Osteoblast (primary cell): ENCODE results near the gene SCARF2. TPM values are rescaled to one million over a fixed set of nuclear protein-coding genes. Genes with fewer than 3 reads are reported as not detected.

ENCODE experiments used
- DNase-seq: peaks from one replicate; pipeline ENCODE4 v3.0.0; 2011; ENCODE audit warnings: low spot score, mixed read lengths; ENCODE audit not compliant: insufficient read length; ENCODE audit errors: missing footprints
- H2AFZ ChIP-seq: 2 replicates; pipeline ENCODE4 v1.6.0; 2011; ENCODE audit warnings: mild to moderate bottlenecking, low read length
- H3K27ac ChIP-seq: 2 replicates; pipeline ENCODE4 v1.5.1; 2011; ENCODE audit warnings: mild to moderate bottlenecking, low read depth, low read length, moderate library complexity
- H3K27me3 ChIP-seq: 2 replicates; pipeline ENCODE4 v1.6.0; 2012; ENCODE audit warnings: mild to moderate bottlenecking, control low read depth, inconsistent platforms, low read length, moderate library complexity; ENCODE audit not compliant: insufficient read depth
- H3K36me3 ChIP-seq: 2 replicates; pipeline ENCODE4 v1.5.1; 2011; ENCODE audit warnings: mild to moderate bottlenecking, low read length, control low read depth, moderate library complexity; ENCODE audit not compliant: insufficient read depth
- H3K4me1 ChIP-seq: 2 replicates; pipeline ENCODE4 v1.5.1; 2011; ENCODE audit warnings: mild to moderate bottlenecking, low read length, control low read depth, moderate library complexity; ENCODE audit not compliant: insufficient read depth
- H3K4me2 ChIP-seq: 2 replicates; pipeline ENCODE4 v1.6.0; 2011; ENCODE audit warnings: mild to moderate bottlenecking, low read length; ENCODE audit not compliant: insufficient read depth
- H3K4me3 ChIP-seq: fragments of 200-600 bp; sonication (generic); 3 replicates; pipeline ENCODE4 v1.5.1; 2012; ENCODE audit warnings: mild to moderate bottlenecking, low read length, inconsistent platforms; ENCODE audit not compliant: insufficient read depth
- H3K79me2 ChIP-seq: 2 replicates; pipeline ENCODE4 v1.6.0; 2012; ENCODE audit warnings: mild to moderate bottlenecking, low read length, control low read depth, inconsistent platforms; ENCODE audit not compliant: insufficient read depth
- H3K9me3 ChIP-seq: 2 replicates; pipeline ENCODE4 v1.5.1; 2011; ENCODE audit warnings: low read depth, low read length, control low read depth
- H4K20me1 ChIP-seq: 2 replicates; pipeline ENCODE4 v1.6.0; 2012; ENCODE audit warnings: mild to moderate bottlenecking, low read length, control low read depth; ENCODE audit not compliant: insufficient read depth
- total RNA-seq: library from RNA; depleted of rRNA; stranded (reverse); fragments of >200 nt; gene quantifications from 2 replicates; pipeline ENCODE4 v1.2.3, GENCODE V29; 2012
- TF ChIP-seq, protein P1 (sequence below): IDR thresholded peaks from 2 replicates; pipeline ENCODE4 v1.5.1; 2011; ENCODE audit warnings: mild to moderate bottlenecking, low read depth, low read length, moderate library complexity; ENCODE audit errors: extremely low read depth

SCARF2 gene
- total RNA-seq, 1 donor, result 23.9 TPM

DNA sequence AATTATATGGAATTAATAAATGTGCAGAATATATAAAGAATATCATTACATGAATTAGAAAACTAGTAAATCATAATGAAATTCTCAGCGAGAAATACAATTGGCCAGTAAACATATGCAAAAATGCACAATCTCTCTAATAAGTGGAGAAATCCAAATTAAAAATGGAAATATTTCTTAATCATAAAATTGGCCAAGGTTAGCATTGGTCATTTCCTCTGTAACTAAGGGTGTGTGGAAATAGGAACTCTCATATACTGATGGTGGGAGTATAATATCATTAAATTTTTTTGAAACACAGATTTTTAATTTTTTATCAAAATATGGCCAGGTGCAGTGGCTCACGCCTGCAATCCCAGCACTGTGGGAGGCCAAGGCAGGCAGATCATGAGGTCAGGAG lies 51.3 kb downstream of the SCARF2 start:
- no peaks in the 10 kb centered on the region for H3K79me2 ChIP-seq
- TF ChIP-seq, protein P1, sequence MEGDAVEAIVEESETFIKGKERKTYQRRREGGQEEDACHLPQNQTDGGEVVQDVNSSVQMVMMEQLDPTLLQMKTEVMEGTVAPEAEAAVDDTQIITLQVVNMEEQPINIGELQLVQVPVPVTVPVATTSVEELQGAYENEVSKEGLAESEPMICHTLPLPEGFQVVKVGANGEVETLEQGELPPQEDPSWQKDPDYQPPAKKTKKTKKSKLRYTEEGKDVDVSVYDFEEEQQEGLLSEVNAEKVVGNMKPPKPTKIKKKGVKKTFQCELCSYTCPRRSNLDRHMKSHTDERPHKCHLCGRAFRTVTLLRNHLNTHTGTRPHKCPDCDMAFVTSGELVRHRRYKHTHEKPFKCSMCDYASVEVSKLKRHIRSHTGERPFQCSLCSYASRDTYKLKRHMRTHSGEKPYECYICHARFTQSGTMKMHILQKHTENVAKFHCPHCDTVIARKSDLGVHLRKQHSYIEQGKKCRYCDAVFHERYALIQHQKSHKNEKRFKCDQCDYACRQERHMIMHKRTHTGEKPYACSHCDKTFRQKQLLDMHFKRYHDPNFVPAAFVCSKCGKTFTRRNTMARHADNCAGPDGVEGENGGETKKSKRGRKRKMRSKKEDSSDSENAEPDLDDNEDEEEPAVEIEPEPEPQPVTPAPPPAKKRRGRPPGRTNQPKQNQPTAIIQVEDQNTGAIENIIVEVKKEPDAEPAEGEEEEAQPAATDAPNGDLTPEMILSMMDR, result no peak
- DNase-seq, result no peak
- H3K36me3 ChIP-seq, result no peaks in the 10 kb centered on the region
- no peak overlapping the region for H3K27ac ChIP-seq
- H4K20me1 ChIP-seq, result no peaks in the 10 kb centered on the region
- H3K4me3 ChIP-seq, result no peak overlapping the region
- H2AFZ ChIP-seq, result no peak overlapping the region
- H3K27me3 ChIP-seq, result peaks cover 13% of the 10 kb centered on the region
- no peaks in the 10 kb centered on the region for H3K4me1 ChIP-seq
- H3K9me3 ChIP-seq, result no peaks in the 10 kb centered on the region
- no peak overlapping the region for H3K4me2 ChIP-seq

DNA sequence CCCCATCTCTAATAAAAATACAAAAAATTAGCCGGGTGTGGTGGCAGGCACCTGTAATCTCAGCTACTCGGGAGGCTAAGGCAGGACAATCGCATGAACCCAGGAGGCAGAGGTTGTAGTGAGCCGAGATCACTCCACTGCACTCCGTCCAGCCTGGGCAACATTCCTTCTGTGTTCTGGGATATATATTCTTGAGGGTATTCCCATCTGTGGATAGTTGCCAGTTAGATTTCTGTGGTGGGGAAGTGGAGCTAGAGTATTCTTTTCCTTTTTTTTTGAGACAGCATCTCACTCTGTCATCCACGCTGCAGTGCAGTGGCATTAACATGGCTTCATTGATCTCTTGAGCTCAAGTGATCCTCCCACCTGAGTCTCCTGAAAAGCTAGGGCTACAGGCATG lies 52.8 kb downstream of the SCARF2 start:
- Histone ChIP-seq H2AFZ (no peak overlapping the region), H3K27me3 (peaks cover 15% of the 10 kb centered on the region), H3K4me3 (no peak overlapping the region), H3K4me2 (no peak overlapping the region), H3K27ac (no peak overlapping the region), H3K79me2 (no peaks in the 10 kb centered on the region), H3K4me1 (no peaks in the 10 kb centered on the region), H4K20me1 (no peaks in the 10 kb centered on the region), H3K36me3 (no peaks in the 10 kb centered on the region), H3K9me3 (no peaks in the 10 kb centered on the region)
- TF ChIP-seq, protein P1, result no peak
- no peak for DNase-seq

DNA sequence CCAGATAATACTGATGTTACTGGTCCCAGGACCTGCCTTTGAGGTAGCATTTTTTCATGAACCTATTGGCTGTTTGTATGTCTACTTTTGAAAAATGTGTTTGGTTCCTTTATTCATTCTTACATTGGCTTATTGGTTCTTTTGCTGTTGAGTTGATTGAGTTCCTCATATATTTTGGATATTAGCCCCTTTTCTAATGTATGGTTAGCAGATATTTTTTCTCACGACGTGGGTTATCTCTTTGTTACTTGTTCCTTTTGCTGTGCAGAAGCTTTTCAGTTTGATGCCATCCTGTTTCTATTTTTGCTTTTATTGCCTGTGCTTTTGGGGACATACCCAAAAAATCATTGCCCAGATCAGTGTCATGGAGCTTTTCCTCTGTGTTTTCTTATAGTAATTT lies 53.5 kb downstream of the SCARF2 start:
- Histone ChIP-seq H3K4me3 (no peak overlapping the region), H2AFZ (no peak overlapping the region), H3K4me1 (no peaks in the 10 kb centered on the region), H3K27me3 (peaks cover 16% of the 10 kb centered on the region), H3K9me3 (no peaks in the 10 kb centered on the region), H3K36me3 (no peaks in the 10 kb centered on the region), H3K4me2 (no peak overlapping the region), H3K27ac (no peak overlapping the region), H4K20me1 (no peaks in the 10 kb centered on the region), H3K79me2 (no peaks in the 10 kb centered on the region)
- DNase-seq, result no peak
- TF ChIP-seq, protein P1, result no peak

DNA sequence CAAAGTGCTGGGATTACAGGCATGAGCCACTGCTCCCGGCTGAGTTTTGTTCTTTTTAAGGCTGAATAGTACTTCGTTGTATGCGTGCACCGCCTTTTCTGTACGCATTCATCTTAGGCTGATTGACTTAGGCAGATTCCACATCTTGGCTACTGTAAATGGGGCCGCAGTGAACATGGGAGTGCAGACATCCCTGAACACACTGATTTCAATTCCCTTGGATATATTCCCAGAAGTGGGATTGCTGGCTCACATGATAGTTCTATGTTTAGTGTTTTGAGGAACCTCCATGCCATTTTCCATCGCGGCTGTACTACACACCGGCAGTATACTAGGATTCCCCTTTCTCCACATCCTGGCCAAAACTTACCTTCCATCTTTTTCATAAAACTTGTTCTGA lies 54.1 kb downstream of the SCARF2 start:
- H3K4me3 ChIP-seq, result no peak overlapping the region
- H2AFZ ChIP-seq, result no peak overlapping the region
- no peaks in the 10 kb centered on the region for H3K79me2 ChIP-seq
- H3K4me2 ChIP-seq, result no peak overlapping the region
- H3K27me3 ChIP-seq, result peaks cover 18% of the 10 kb centered on the region
- DNase-seq, result no peak
- no peaks in the 10 kb centered on the region for H4K20me1 ChIP-seq
- no peaks in the 10 kb centered on the region for H3K36me3 ChIP-seq
- no peaks in the 10 kb centered on the region for H3K9me3 ChIP-seq
- H3K27ac ChIP-seq, result no peak overlapping the region
- TF ChIP-seq, protein P1, result no peak
- H3K4me1 ChIP-seq, result no peaks in the 10 kb centered on the region
